Neutrophil (primary cell): Measurements from ENCODE around the gene C9orf50.
A peak's percentile ranks its signal among the peaks of the same experiment; 100 is the strongest.

Source experiments
- H3K27ac ChIP-seq: fragments of 200-600 bp; sonication (generic); 2 replicates; pipeline ENCODE4 v1.5.1; 2016; ENCODE audit warnings: mild to moderate bottlenecking, moderate library complexity
- H3K27me3 ChIP-seq: fragments of 200-600 bp; sonication (generic); 2 replicates; pipeline ENCODE4 v1.6.0; 2016; ENCODE audit warnings: mild to moderate bottlenecking
- H3K36me3 ChIP-seq: fragments of 200-600 bp; sonication (generic); 2 replicates; pipeline ENCODE4 v1.5.1; 2017
- H3K4me1 ChIP-seq, 2 experiments: fragments of 200-600 bp in 1 of 2; sonication (generic) in 1 of 2; 1 replicate in 1 of 2; 2 replicates in 1 of 2; pipeline versions ENCODE4 v1.5.1 to v1.6.1; 2013 to 2016; ENCODE audit warnings: low read depth in 1 of 2, low read length in 1 of 2, mild to moderate bottlenecking in 1 of 2, moderate library complexity in 1 of 2; ENCODE audit not compliant: control insufficient read depth in 1 of 2, insufficient read depth in 1 of 2
- H3K4me3 ChIP-seq, 2 experiments: fragments of 200-600 bp in 1 of 2; sonication (generic) in 1 of 2; 1 replicate in 1 of 2; 2 replicates in 1 of 2; pipeline ENCODE4 v1.5.1; 2013 to 2016; ENCODE audit warnings: low read depth in 1 of 2, low read length in 1 of 2, mild to moderate bottlenecking in 1 of 2, moderate library complexity in 1 of 2
- H3K9me3 ChIP-seq: fragments of 200-600 bp; sonication (generic); 2 replicates; pipeline ENCODE4 v1.5.1; 2016
- TF ChIP-seq, protein P1 (sequence below): fragments of 200-600 bp; sonication (generic); IDR thresholded peaks from 2 replicates; pipeline ENCODE4 v1.5.1; 2016; ENCODE audit warnings: antibody characterized with exemption

C9orf50 gene

DNA sequence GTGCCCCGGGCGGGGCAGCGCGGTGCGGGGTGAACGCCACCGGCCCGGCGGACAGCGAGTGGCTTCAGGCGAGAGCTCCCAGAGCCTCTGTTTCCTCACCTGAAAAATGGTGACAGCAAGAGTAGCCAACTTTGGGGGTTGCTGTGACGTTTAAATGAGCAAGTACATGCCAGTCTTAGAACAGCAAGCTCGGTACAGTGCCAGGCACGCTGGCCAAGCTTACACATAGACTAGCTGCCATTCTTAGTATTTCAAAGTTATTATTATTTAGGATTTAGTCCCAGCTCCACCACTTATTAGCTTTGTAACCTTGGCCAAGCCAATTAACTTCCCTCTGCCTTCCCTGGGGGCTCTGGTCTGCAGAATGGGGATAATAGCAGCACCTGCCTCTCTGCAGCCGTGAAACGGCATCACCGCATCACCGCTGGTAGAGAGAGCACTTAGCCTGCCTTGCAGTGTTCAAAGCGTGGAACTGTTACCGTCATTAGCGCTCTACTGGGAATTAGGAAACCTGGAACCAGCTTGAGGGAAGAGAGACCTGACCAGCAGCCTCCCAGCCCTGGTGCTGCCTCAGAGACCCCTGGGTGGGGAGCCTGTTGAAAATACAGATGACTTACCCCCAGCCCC lies at the start of gene C9orf50:
TSS of gene C9orf50 (minus strand) at position 433 of the 627 bp plus-strand sequence. CDS start 527 bp downstream, outside the sequence.
- Histone ChIP-seq H3K4me1 (peaks cover 39 to 43% of the 10 kb centered on the region in 2 experiments), H3K27me3 (peaks cover 38% of the 10 kb centered on the region), H3K9me3 (no peaks in the 10 kb centered on the region), H3K4me3 (peak within 1 kb of the TSS; percentile 44 to 56), H3K36me3 (no peaks in the 10 kb centered on the region), H3K27ac (no peak within 1 kb of the TSS)
- TF ChIP-seq, protein P1, sequence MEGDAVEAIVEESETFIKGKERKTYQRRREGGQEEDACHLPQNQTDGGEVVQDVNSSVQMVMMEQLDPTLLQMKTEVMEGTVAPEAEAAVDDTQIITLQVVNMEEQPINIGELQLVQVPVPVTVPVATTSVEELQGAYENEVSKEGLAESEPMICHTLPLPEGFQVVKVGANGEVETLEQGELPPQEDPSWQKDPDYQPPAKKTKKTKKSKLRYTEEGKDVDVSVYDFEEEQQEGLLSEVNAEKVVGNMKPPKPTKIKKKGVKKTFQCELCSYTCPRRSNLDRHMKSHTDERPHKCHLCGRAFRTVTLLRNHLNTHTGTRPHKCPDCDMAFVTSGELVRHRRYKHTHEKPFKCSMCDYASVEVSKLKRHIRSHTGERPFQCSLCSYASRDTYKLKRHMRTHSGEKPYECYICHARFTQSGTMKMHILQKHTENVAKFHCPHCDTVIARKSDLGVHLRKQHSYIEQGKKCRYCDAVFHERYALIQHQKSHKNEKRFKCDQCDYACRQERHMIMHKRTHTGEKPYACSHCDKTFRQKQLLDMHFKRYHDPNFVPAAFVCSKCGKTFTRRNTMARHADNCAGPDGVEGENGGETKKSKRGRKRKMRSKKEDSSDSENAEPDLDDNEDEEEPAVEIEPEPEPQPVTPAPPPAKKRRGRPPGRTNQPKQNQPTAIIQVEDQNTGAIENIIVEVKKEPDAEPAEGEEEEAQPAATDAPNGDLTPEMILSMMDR = no peak

GRCh38 chr9:129669946-129670345 lies 49.0 kb upstream of the C9orf50 start:
- Histone ChIP-seq H3K9me3 (no peaks in the 10 kb centered on the region), H3K4me3 (no peak overlapping the region), H3K4me1 (peaks cover 0 to 6% of the 10 kb centered on the region in 2 experiments), H3K27ac (no peak overlapping the region), H3K36me3 (no peaks in the 10 kb centered on the region), H3K27me3 (peaks cover 87% of the 10 kb centered on the region)
- TF ChIP-seq, protein P1 = no peak

DNA sequence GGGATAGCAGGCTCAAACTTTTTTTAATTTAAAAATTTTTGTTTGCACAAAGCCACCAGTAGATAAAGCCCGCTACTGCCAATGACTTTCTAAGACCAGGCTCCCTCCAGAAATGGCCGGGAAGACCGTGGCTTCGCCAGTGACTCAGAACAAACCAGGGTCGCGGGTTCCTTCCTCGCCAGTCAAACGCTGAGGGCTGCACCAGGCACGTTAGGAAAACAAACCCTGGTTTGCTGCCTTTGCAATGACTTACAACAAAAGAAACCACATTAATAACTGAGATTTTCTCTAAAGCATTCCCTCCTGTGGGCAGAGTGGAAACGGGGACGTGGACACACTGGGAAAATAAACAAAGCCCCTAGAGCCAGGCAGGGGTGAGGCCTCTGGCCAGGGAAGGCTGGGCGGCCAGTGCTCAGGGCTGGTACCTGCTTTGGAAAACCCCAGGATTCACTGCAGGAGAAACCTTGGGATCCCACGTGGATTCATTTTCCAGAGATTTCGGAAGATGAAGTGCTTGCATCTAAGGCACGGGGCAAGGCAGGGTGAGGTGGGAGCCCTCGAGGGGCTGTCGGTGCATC lies 48.3 kb upstream of the C9orf50 start:
- peaks cover 0 to 6% of the 10 kb centered on the region in 2 experiments for H3K4me1 ChIP-seq

DNA sequence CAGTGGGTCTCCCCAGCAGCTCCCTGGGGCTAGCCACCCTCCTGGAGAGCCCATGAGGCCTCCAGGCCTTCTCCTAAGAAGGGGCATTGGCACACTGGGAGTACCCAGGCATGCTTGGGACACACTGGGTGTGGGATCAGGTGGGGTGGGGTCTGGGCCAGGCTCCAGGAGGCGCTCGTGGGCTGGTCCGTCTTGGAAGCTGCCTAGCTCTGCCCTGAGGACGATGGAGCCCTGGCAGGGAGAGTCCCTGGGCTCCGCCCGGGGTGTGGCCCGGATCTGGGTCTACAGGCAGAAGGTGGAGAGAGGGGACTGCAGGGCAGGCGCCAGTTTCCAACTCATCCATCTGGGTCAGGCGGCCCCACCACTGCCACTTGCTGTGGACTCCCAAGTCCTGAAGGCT lies 46.9 kb upstream of the C9orf50 start:
- H3K4me1 ChIP-seq = peaks cover 0 to 6% of the 10 kb centered on the region in 2 experiments
- no peak overlapping the region for H3K4me3 ChIP-seq
- no peaks in the 10 kb centered on the region for H3K36me3 ChIP-seq
- no peak overlapping the region for H3K27ac ChIP-seq
- peaks cover 93% of the 10 kb centered on the region for H3K27me3 ChIP-seq
- TF ChIP-seq, protein P1 = no peak
- H3K9me3 ChIP-seq = no peaks in the 10 kb centered on the region

More for the DNA sequence above, 48.3 kb upstream of the C9orf50 start:
- no peaks in the 10 kb centered on the region for H3K9me3 ChIP-seq
- no peaks in the 10 kb centered on the region for H3K36me3 ChIP-seq
- H3K27ac ChIP-seq = no peak overlapping the region
- TF ChIP-seq, protein P1 = no peak
- peaks cover 92% of the 10 kb centered on the region for H3K27me3 ChIP-seq
- no peak overlapping the region for H3K4me3 ChIP-seq

- Histone ChIP-seq H3K27me3 (peaks cover 95% of the 10 kb centered on the region), H3K36me3 (no peaks in the 10 kb centered on the region), H3K4me3 (no peak overlapping the region), H3K27ac (no peak overlapping the region), H3K9me3 (no peaks in the 10 kb centered on the region), H3K4me1 (peaks cover 0 to 6% of the 10 kb centered on the region in 2 experiments)
- TF ChIP-seq, protein P1 = no peak
Measured at GRCh38 chr9:129667378-129667777, 46.5 kb upstream of the C9orf50 start.
